NOMO-1 treated with DMSO at 0.1 percent for 48 hours (cell line): ENCODE results near the gene PLA2G4E.
A peak's percentile ranks its signal among the peaks of the same experiment; 100 is the strongest.

Source experiments
- DNase-seq: peaks from one replicate; lab custom pipeline; 2025; ENCODE audit not compliant: unreplicated experiment; lab: John Stamatoyannopoulos, UW

PLA2G4E gene

GRCh38 chr15:42053010-42053409, 32.2 kb upstream of the PLA2G4E start:
- no peak for DNase-seq

GRCh38 chr15:42050484-42051255, 29.8 kb upstream of the PLA2G4E start:
- no peak for DNase-seq

GRCh38 chr15:42048821-42049200, 28.0 kb upstream of the PLA2G4E start:
- DNase-seq = no peak

- DNase-seq = no peak
Measured at GRCh38 chr15:42048080-42048820, 27.4 kb upstream of the PLA2G4E start.

- no peak for DNase-seq
Measured at GRCh38 chr15:42046597-42046996, 25.8 kb upstream of the PLA2G4E start.

- DNase-seq = no peak
Measured at GRCh38 chr15:42045211-42045615, 24.4 kb upstream of the PLA2G4E start.

GRCh38 chr15:42042602-42043400, 22.0 kb upstream of the PLA2G4E start:
- no peak for DNase-seq

GRCh38 chr15:42038401-42038800, 17.6 kb upstream of the PLA2G4E start:
- DNase-seq = no peak

- DNase-seq = no peak
Measured at GRCh38 chr15:42037656-42038055, 16.8 kb upstream of the PLA2G4E start.

GRCh38 chr15:42036966-42037365, 16.1 kb upstream of the PLA2G4E start:
- no peak for DNase-seq

GRCh38 chr15:42036112-42036905, 15.5 kb upstream of the PLA2G4E start:
- DNase-seq = no peak

- DNase-seq = peak; percentile 64
Measured at GRCh38 chr15:42035435-42035761, 14.6 kb upstream of the PLA2G4E start.

GRCh38 chr15:42034628-42035434, 14.0 kb upstream of the PLA2G4E start:
- DNase-seq = peak; percentile 3

GRCh38 chr15:42033214-42033873, 12.5 kb upstream of the PLA2G4E start:
- DNase-seq = no peak

GRCh38 chr15:42032376-42033213, 11.8 kb upstream of the PLA2G4E start:
- DNase-seq = no peak

- no peak for DNase-seq
Measured at GRCh38 chr15:42031198-42031915, 10.5 kb upstream of the PLA2G4E start.

GRCh38 chr15:42027521-42027920, 6.7 kb upstream of the PLA2G4E start:
- no peak for DNase-seq

GRCh38 chr15:42024303-42024702, 3.5 kb upstream of the PLA2G4E start:
- DNase-seq = no peak
